GM12874 (cell line): ENCODE measurements around the gene EYA3.

Source experiments
- CTCF ChIP-seq: IDR thresholded peaks from 2 replicates; pipeline ENCODE4 v1.5.1; 2011; ENCODE audit warnings: low read depth, mild to moderate bottlenecking, control low read depth, low read length, moderate library complexity; ENCODE audit not compliant: insufficient read depth

Gene EYA3

GRCh38 chr1:27928216-27928954 lies 160.0 kb downstream of the EYA3 start:
- no peak for TF ChIP-seq CTCF

GRCh38 chr1:27922272-27922671 lies 166.1 kb downstream of the EYA3 start:
- TF ChIP-seq CTCF = no peak
